DND-41 (cell line): ENCODE data around the gene TBX4.

ENCODE experiments used
- ATAC-seq: fragments of 200-7000 bp; cut with Tn5 transposase; 3 replicates; pipeline ENCODE4 v1.9.1; 2021; ENCODE audit warnings: low read depth; ENCODE audit not compliant: insufficient read depth
- DNase-seq: peaks from one replicate; pipeline ENCODE4 v3.0.0-alpha.2; 2020
- H2AFZ ChIP-seq: 2 replicates; pipeline ENCODE4 v1.6.0; 2012; ENCODE audit warnings: low read depth, low read length
- H3K27ac ChIP-seq: 2 replicates; pipeline ENCODE4 v1.5.1; 2012; ENCODE audit warnings: low read length, inconsistent platforms
- H3K27me3 ChIP-seq: fragments of 200-600 bp; sonication (generic); 2 replicates; pipeline ENCODE4 v1.6.0; 2012; ENCODE audit warnings: low read length, mild to moderate bottlenecking, inconsistent platforms; ENCODE audit not compliant: insufficient read depth, poor library complexity
- H3K36me3 ChIP-seq: 2 replicates; pipeline ENCODE4 v1.5.1; 2012; ENCODE audit warnings: low read length, inconsistent platforms; ENCODE audit not compliant: insufficient read depth
- H3K4me1 ChIP-seq: 2 replicates; pipeline ENCODE4 v1.5.1; 2012; ENCODE audit warnings: mild to moderate bottlenecking, low read length; ENCODE audit not compliant: insufficient read depth
- H3K4me2 ChIP-seq: 2 replicates; pipeline ENCODE4 v1.6.0; 2012; ENCODE audit warnings: mild to moderate bottlenecking, moderate library complexity, low read length, inconsistent platforms; ENCODE audit not compliant: insufficient read depth
- H3K4me3 ChIP-seq, 2 experiments: fragments of 200-600 bp in 1 of 2; shearing (Covaris generic) in 1 of 2; 2 replicates each; pipeline ENCODE4 v1.5.1; 2012 to 2016; ENCODE audit warnings: inconsistent platforms in 2 of 2, low read length in 2 of 2, mild to moderate bottlenecking in 2 of 2, low read depth in 1 of 2, moderate library complexity in 1 of 2
- H3K79me2 ChIP-seq: 2 replicates; pipeline ENCODE4 v1.6.0; 2012; ENCODE audit warnings: low read length, inconsistent platforms; ENCODE audit not compliant: insufficient read depth
- H3K9ac ChIP-seq: 2 replicates; pipeline ENCODE4 v1.6.0; 2012; ENCODE audit warnings: low read depth, mild to moderate bottlenecking, inconsistent platforms, low read length, moderate library complexity
- H3K9me3 ChIP-seq: 2 replicates; pipeline ENCODE4 v1.5.1; 2012; ENCODE audit warnings: low read length, moderate library complexity, mild to moderate bottlenecking, inconsistent platforms; ENCODE audit not compliant: insufficient read depth, severe bottlenecking
- H4K20me1 ChIP-seq: 2 replicates; pipeline ENCODE4 v1.6.0; 2012; ENCODE audit warnings: low read length; ENCODE audit not compliant: insufficient read depth
- CTCF ChIP-seq: IDR thresholded peaks from 2 replicates; pipeline ENCODE4 v1.5.1; 2012; ENCODE audit warnings: borderline replicate concordance, low read length, moderate library complexity, mild to moderate bottlenecking; ENCODE audit not compliant: poor library complexity, severe bottlenecking; ENCODE audit errors: extremely low read depth
- EZH2 ChIP-seq: IDR thresholded peaks from 3 replicates; pipeline ENCODE4 v1.6.1; 2012; ENCODE audit warnings: borderline replicate concordance, low read depth, mild to moderate bottlenecking, moderate library complexity, low read length, inconsistent platforms; ENCODE audit not compliant: severe bottlenecking

The TBX4 gene

GRCh38 chr17:61415374-61416210 is 36.6 kb upstream of the TBX4 start:
- peaks cover 6% of the 10 kb centered on the region; the same call in 1 of the 2 replicates for H4K20me1 ChIP-seq
- H3K4me3 ChIP-seq = no peak overlapping the region
- no peak overlapping the region for H3K9ac ChIP-seq
- H3K4me2 ChIP-seq = no peak overlapping the region
- peaks cover 21% of the 10 kb centered on the region for H3K27me3 ChIP-seq
- TF ChIP-seq CTCF (no peak), EZH2 (no peak)
- H2AFZ ChIP-seq = no peak overlapping the region
- DNase-seq = no peak
- no peaks in the 10 kb centered on the region for H3K36me3 ChIP-seq
- H3K79me2 ChIP-seq = no peaks in the 10 kb centered on the region
- H3K27ac ChIP-seq = no peak overlapping the region
- H3K4me1 ChIP-seq = peaks cover 22% of the 10 kb centered on the region
- H3K9me3 ChIP-seq = no peaks in the 10 kb centered on the region
- no peak for ATAC-seq

GRCh38 chr17:61416211-61416539 is 36.0 kb upstream of the TBX4 start:
- no peak for TF ChIP-seq EZH2
- no peak for TF ChIP-seq CTCF
- no peak for DNase-seq
- no peak overlapping the region for H3K27ac ChIP-seq
- no peak for ATAC-seq
- H2AFZ ChIP-seq = no peak overlapping the region
- no peak overlapping the region for H3K4me3 ChIP-seq
- no peaks in the 10 kb centered on the region for H3K79me2 ChIP-seq
- no peaks in the 10 kb centered on the region for H3K36me3 ChIP-seq
- no peak overlapping the region for H3K4me2 ChIP-seq
- no peak overlapping the region for H3K9ac ChIP-seq
- H3K4me1 ChIP-seq = peaks cover 22% of the 10 kb centered on the region
- peaks cover 26% of the 10 kb centered on the region for H3K27me3 ChIP-seq
- H3K9me3 ChIP-seq = no peaks in the 10 kb centered on the region
- peaks cover 11% of the 10 kb centered on the region for H4K20me1 ChIP-seq

GRCh38 chr17:61416540-61417363 is 35.5 kb upstream of the TBX4 start:
- Histone ChIP-seq H3K9ac (no peak overlapping the region), H3K27ac (no peak overlapping the region), H3K36me3 (no peaks in the 10 kb centered on the region), H3K4me2 (no peak overlapping the region), H2AFZ (no peak overlapping the region), H3K4me1 (peaks cover 22% of the 10 kb centered on the region), H3K27me3 (peaks cover 30% of the 10 kb centered on the region), H4K20me1 (peaks cover 12% of the 10 kb centered on the region), H3K9me3 (no peaks in the 10 kb centered on the region), H3K79me2 (no peaks in the 10 kb centered on the region), H3K4me3 (no peak overlapping the region)
- TF ChIP-seq CTCF (peak; percentile 89), EZH2 (no peak)
- ATAC-seq = peak; percentile 36; the same call in 1 of the 3 replicates
- DNase-seq = peak; percentile 59
